ENCODE measurements around the gene JAKMIP1. TPM values are rescaled to one million over a fixed set of nuclear protein-coding genes. Genes with fewer than 3 reads are reported as not detected.
A peak's percentile ranks its signal among the peaks of the same experiment; 100 is the strongest.
"Not testable (repeated sequence)": the region's sequence is repeated elsewhere in the genome, so short reads cannot be mapped to it uniquely, and the experiment has no call there.

Gene JAKMIP1
- polyA plus RNA-seq, 2 donors: 0.13 to 0.31 TPM

- WGBS, 2 donors: 13 to 19% methylated on average over 78 to 84 of the region's 84 CpGs
- Histone ChIP-seq H3K36me3 (ENCODE audit: control insufficient read depth in 2 of 2, insufficient read depth in 2 of 2, low read length in 1 of 2) (no peaks in the 10 kb centered on the region), H3K27me3 (ENCODE audit: control insufficient read depth in 1 of 2, insufficient read depth in 2 of 2, low read length in 2 of 2) (peaks cover 6 to 7% of the 10 kb centered on the region in 2 donors)
Observed at GRCh38 chr4:6221851-6222760, 21.8 kb upstream of the JAKMIP1 start.

GRCh38 chr4:6221301-6221850, 21.0 kb upstream of the JAKMIP1 start:
- Histone ChIP-seq H3K27ac (ENCODE audit: low read depth in 2 of 2, low read length in 1 of 2) (no peak overlapping the region), H3K4me1 (ENCODE audit: control insufficient read depth in 2 of 2, insufficient read depth in 2 of 2, low read length in 1 of 2) (no peaks in the 10 kb centered on the region), H3K27me3 (ENCODE audit: control insufficient read depth in 1 of 2, insufficient read depth in 2 of 2, low read length in 2 of 2) (peaks cover 6 to 7% of the 10 kb centered on the region in 2 donors), H3K36me3 (ENCODE audit: control insufficient read depth in 2 of 2, insufficient read depth in 2 of 2, low read length in 1 of 2) (no peaks in the 10 kb centered on the region), H3K4me3 (ENCODE audit: low read depth in 1 of 2, low read length in 2 of 2) (peak overlapping the region in 1 of 2 donors; percentile 17), H3K9me3 (ENCODE audit: control insufficient read depth in 2 of 2, insufficient read depth in 1 of 2, low read depth in 1 of 2, low read length in 1 of 2) (peaks cover 8 to 10% of the 10 kb centered on the region in 2 donors)
- 14 to 17% methylated on average over 16 of the region's 16 CpGs for WGBS, 2 donors

More at GRCh38 chr4:6221851-6222760, 21.8 kb upstream of the JAKMIP1 start:
- no peaks in the 10 kb centered on the region for H3K4me1 ChIP-seq (ENCODE audit: control insufficient read depth in 2 of 2, insufficient read depth in 2 of 2, low read length in 1 of 2)
- H3K4me3 ChIP-seq (ENCODE audit: low read depth in 1 of 2, low read length in 2 of 2): peak overlapping the region in 1 of 2 donors; percentile 17
- H3K27ac ChIP-seq (ENCODE audit: low read depth in 2 of 2, low read length in 1 of 2): no peak overlapping the region
- peaks cover 8 to 10% of the 10 kb centered on the region in 2 donors for H3K9me3 ChIP-seq (ENCODE audit: control insufficient read depth in 2 of 2, insufficient read depth in 1 of 2, low read depth in 1 of 2, low read length in 1 of 2)

- no peaks in the 10 kb centered on the region for H3K36me3 ChIP-seq (ENCODE audit: control insufficient read depth in 2 of 2, insufficient read depth in 2 of 2, low read length in 1 of 2)
- 62 to 65% methylated on average over 1 of the region's 1 CpG for WGBS, 2 donors
- no peak overlapping the region for H3K27ac ChIP-seq (ENCODE audit: low read depth in 2 of 2, low read length in 1 of 2)
- no peak overlapping the region for H3K4me3 ChIP-seq (ENCODE audit: low read depth in 1 of 2, low read length in 2 of 2)
- H3K27me3 ChIP-seq (ENCODE audit: control insufficient read depth in 1 of 2, insufficient read depth in 2 of 2, low read length in 2 of 2): peaks cover 6 to 7% of the 10 kb centered on the region in 2 donors
- H3K4me1 ChIP-seq (ENCODE audit: control insufficient read depth in 2 of 2, insufficient read depth in 2 of 2, low read length in 1 of 2): no peaks in the 10 kb centered on the region
- peaks cover 8 to 9% of the 10 kb centered on the region in 2 donors for H3K9me3 ChIP-seq (ENCODE audit: control insufficient read depth in 2 of 2, insufficient read depth in 1 of 2, low read depth in 1 of 2, low read length in 1 of 2)
Observed at GRCh38 chr4:6217716-6218381, 17.5 kb upstream of the JAKMIP1 start.

DNA sequence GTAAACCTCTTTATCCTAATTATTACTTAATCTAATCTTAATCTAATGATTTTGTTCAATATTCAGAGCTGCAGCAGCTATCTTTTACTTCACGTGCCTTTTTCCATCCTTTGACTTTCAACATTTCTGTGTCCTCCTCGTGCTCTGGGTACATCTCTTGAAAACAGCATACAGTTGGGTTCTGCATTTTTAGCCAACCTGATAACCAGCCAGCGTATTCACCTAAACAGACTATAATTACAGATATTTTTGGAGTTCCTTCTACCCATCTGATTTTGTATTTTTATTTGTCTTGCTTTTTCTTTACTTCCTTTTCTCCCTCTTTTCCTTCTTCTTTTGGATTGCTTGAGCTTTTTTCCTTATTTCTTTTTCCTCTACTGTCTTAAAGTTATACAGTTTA, 16.2 kb upstream of the JAKMIP1 start:
- Histone ChIP-seq H3K27ac (ENCODE audit: low read depth in 2 of 2, low read length in 1 of 2) (no peak overlapping the region), H3K4me1 (ENCODE audit: control insufficient read depth in 2 of 2, insufficient read depth in 2 of 2, low read length in 1 of 2) (no peaks in the 10 kb centered on the region), H3K27me3 (ENCODE audit: control insufficient read depth in 1 of 2, insufficient read depth in 2 of 2, low read length in 2 of 2) (no peaks in the 10 kb centered on the region), H3K4me3 (ENCODE audit: low read depth in 1 of 2, low read length in 2 of 2) (no peak overlapping the region), H3K9me3 (ENCODE audit: control insufficient read depth in 2 of 2, insufficient read depth in 1 of 2, low read depth in 1 of 2, low read length in 1 of 2) (no peaks in the 10 kb centered on the region), H3K36me3 (ENCODE audit: control insufficient read depth in 2 of 2, insufficient read depth in 2 of 2, low read length in 1 of 2) (no peaks in the 10 kb centered on the region)
- 72 to 77% methylated on average over 3 of the region's 3 CpGs for WGBS, 2 donors

DNA sequence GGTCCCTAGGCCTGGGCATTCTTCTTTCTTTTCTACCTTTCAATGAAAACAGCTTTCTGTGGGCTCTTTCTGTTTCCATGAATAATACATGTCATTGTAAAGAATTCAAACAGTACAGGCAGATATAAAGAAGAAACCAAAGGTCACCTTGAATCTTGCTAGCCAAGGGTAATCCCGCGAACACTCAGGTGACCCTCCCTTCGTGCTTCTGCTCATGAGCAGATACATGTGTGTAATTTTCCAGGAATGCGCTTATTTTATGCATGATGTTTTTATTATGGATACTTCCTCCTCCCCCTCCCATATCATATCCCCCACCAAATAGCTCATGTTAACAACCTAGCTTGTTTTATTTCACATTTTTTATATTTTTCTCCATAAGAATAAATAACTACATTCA, 9.6 kb upstream of the JAKMIP1 start:
- 71 to 80% methylated on average over 4 of the region's 4 CpGs for WGBS, 2 donors
- Histone ChIP-seq H3K27ac (ENCODE audit: low read depth in 2 of 2, low read length in 1 of 2) (no peak overlapping the region), H3K36me3 (ENCODE audit: control insufficient read depth in 2 of 2, insufficient read depth in 2 of 2, low read length in 1 of 2) (no peaks in the 10 kb centered on the region), H3K4me1 (ENCODE audit: control insufficient read depth in 2 of 2, insufficient read depth in 2 of 2, low read length in 1 of 2) (no peaks in the 10 kb centered on the region), H3K9me3 (ENCODE audit: control insufficient read depth in 2 of 2, insufficient read depth in 1 of 2, low read depth in 1 of 2, low read length in 1 of 2) (no peaks in the 10 kb centered on the region), H3K27me3 (ENCODE audit: control insufficient read depth in 1 of 2, insufficient read depth in 2 of 2, low read length in 2 of 2) (no peaks in the 10 kb centered on the region), H3K4me3 (ENCODE audit: low read depth in 1 of 2, low read length in 2 of 2) (no peak overlapping the region)

DNA sequence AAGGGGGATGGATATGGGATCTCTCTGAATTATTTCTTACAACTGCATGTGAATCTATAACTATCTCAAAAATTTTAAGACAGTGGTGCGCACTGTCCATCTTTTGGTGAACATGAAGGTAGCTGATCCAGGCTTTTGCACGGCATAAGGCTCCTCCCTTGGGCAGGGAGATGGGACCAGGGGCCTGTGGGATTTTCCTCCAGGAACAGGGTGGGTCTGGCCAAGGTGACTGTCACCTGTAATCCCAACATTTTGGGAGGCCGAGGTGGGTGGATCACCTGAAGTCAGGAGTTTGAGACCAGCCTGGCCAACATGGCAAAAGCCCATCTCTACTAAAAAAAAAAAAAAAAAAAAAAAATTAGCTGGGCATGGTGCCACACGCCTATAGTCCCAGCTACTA, 8.9 kb upstream of the JAKMIP1 start:
- H3K9me3 ChIP-seq (ENCODE audit: control insufficient read depth in 2 of 2, insufficient read depth in 1 of 2, low read depth in 1 of 2, low read length in 1 of 2); H3K4me3 ChIP-seq (ENCODE audit: low read depth in 1 of 2, low read length in 2 of 2); H3K27me3 ChIP-seq (ENCODE audit: control insufficient read depth in 1 of 2, insufficient read depth in 2 of 2, low read length in 2 of 2); H3K36me3 ChIP-seq (ENCODE audit: control insufficient read depth in 2 of 2, insufficient read depth in 2 of 2, low read length in 1 of 2); H3K27ac ChIP-seq (ENCODE audit: low read depth in 2 of 2, low read length in 1 of 2); H3K4me1 ChIP-seq (ENCODE audit: control insufficient read depth in 2 of 2, insufficient read depth in 2 of 2, low read length in 1 of 2): not testable (repeated sequence)
- 73 to 75% methylated on average over 4 of the region's 4 CpGs for WGBS, 2 donors

- Histone ChIP-seq H3K9me3 (ENCODE audit: control insufficient read depth in 2 of 2, insufficient read depth in 1 of 2, low read depth in 1 of 2, low read length in 1 of 2) (no peaks in the 10 kb centered on the region), H3K36me3 (ENCODE audit: control insufficient read depth in 2 of 2, insufficient read depth in 2 of 2, low read length in 1 of 2) (no peaks in the 10 kb centered on the region), H3K4me3 (ENCODE audit: low read depth in 1 of 2, low read length in 2 of 2) (no peak overlapping the region), H3K27me3 (ENCODE audit: control insufficient read depth in 1 of 2, insufficient read depth in 2 of 2, low read length in 2 of 2) (no peaks in the 10 kb centered on the region), H3K4me1 (ENCODE audit: control insufficient read depth in 2 of 2, insufficient read depth in 2 of 2, low read length in 1 of 2) (no peaks in the 10 kb centered on the region), H3K27ac (ENCODE audit: low read depth in 2 of 2, low read length in 1 of 2) (no peak overlapping the region)
- 68% methylated on average over 6 of the region's 6 CpGs for WGBS, 2 donors
Observed at GRCh38 chr4:6208416-6208815, 8.1 kb upstream of the JAKMIP1 start.

DNA sequence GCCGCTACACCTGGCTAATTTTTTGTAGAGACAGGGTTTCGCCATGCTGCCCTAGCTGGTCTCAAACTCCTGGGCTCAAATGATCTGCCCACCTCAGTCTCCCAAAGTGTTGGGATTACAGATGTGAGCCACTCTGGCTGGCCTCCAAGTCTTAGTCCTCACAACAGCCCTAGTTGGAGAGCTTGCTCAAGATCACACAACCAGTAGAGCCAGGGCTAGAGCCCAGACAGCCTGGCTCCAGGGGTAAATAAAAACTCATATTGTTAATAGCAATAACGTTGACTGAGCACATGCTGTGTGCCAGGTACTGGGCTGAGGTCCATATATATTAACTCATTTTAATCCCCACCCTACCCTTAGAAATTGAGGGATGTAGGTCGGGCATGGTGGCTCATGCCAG, 7.3 kb upstream of the JAKMIP1 start:
- 66% methylated on average over 4 of the region's 4 CpGs for WGBS, 2 donors
- Histone ChIP-seq H3K9me3 (ENCODE audit: control insufficient read depth in 2 of 2, insufficient read depth in 1 of 2, low read depth in 1 of 2, low read length in 1 of 2) (no peaks in the 10 kb centered on the region), H3K27ac (ENCODE audit: low read depth in 2 of 2, low read length in 1 of 2) (no peak overlapping the region), H3K27me3 (ENCODE audit: control insufficient read depth in 1 of 2, insufficient read depth in 2 of 2, low read length in 2 of 2) (no peaks in the 10 kb centered on the region), H3K4me3 (ENCODE audit: low read depth in 1 of 2, low read length in 2 of 2) (no peak overlapping the region), H3K4me1 (ENCODE audit: control insufficient read depth in 2 of 2, insufficient read depth in 2 of 2, low read length in 1 of 2) (no peaks in the 10 kb centered on the region), H3K36me3 (ENCODE audit: control insufficient read depth in 2 of 2, insufficient read depth in 2 of 2, low read length in 1 of 2) (no peaks in the 10 kb centered on the region)

- Histone ChIP-seq H3K36me3 (ENCODE audit: control insufficient read depth in 2 of 2, insufficient read depth in 2 of 2, low read length in 1 of 2) (no peaks in the 10 kb centered on the region), H3K4me3 (ENCODE audit: low read depth in 1 of 2, low read length in 2 of 2) (no peak overlapping the region), H3K4me1 (ENCODE audit: control insufficient read depth in 2 of 2, insufficient read depth in 2 of 2, low read length in 1 of 2) (no peaks in the 10 kb centered on the region), H3K27ac (ENCODE audit: low read depth in 2 of 2, low read length in 1 of 2) (no peak overlapping the region), H3K27me3 (ENCODE audit: control insufficient read depth in 1 of 2, insufficient read depth in 2 of 2, low read length in 2 of 2) (no peaks in the 10 kb centered on the region), H3K9me3 (ENCODE audit: control insufficient read depth in 2 of 2, insufficient read depth in 1 of 2, low read depth in 1 of 2, low read length in 1 of 2) (peaks cover 1 to 3% of the 10 kb centered on the region in 2 donors)
- 80 to 87% methylated on average over 6 of the region's 6 CpGs for WGBS, 2 donors
Observed at GRCh38 chr4:6206771-6207290, 6.5 kb upstream of the JAKMIP1 start.
